Measurements from ENCODE around the gene TMEM151B. TPM values are rescaled to one million over a fixed set of nuclear protein-coding genes. Genes with fewer than 3 reads are reported as not detected.

The TMEM151B gene
- total and polyA plus RNA-seq, 2 of the 13 experiments (the other 11 are each of a cell fraction or from before 2014, with no cell fraction given): not detected

GRCh38 chr6:44300292-44300823 is 30.1 kb downstream of the TMEM151B start:
- in situ Hi-C loops (cut with HindIII; ENCODE audit: extremely low pct_ligation_motif_present, low pct_unique_long_range_greater_than_20kb): no loop called here
- H3K4me2 ChIP-seq (ENCODE audit: low read depth, low read length): no peak overlapping the region
- POLR2A ChIA-PET: interaction anchor here (0.5 kb wide), 1 partner anchor 595 kb away, joined by 3 read pairs; no protein-coding TSS in a partner anchor
- no TSS peak for BruUV-seq (replicated peaks)
- H3K79me2 ChIP-seq (ENCODE audit: insufficient read depth, low read length): no peaks in the 10 kb centered on the region
- no peaks in the 10 kb centered on the region for H3K4me1 ChIP-seq (ENCODE audit: insufficient read depth, low read length)
- no peak for FAIRE-seq
- TF ChIP-seq ZSCAN9 (CRISPR knock-in tag; IDR thresholded peaks at IDR 0.05; ENCODE audit: borderline replicate concordance) (no peak), HNRNPUL1 (IDR thresholded peaks at IDR 0.05; ENCODE audit: low read depth, low read length) (no peak), BCL3 (CRISPR knock-in tag; IDR thresholded peaks at IDR 0.05) (no peak), CREB1 (IDR thresholded peaks at IDR 0.05) (no peak), CREB1 (CRISPR knock-in tag; IDR thresholded peaks at IDR 0.05) (no peak), NFE2 (CRISPR knock-in tag; IDR thresholded peaks at IDR 0.05) (no peak), CREM (IDR thresholded peaks at IDR 0.05) (no peak), CREM (CRISPR knock-in tag; IDR thresholded peaks at IDR 0.05) (no peak), HNRNPLL (IDR thresholded peaks at IDR 0.05; ENCODE audit: low read depth, low read length, poor library complexity, severe bottlenecking) (no peak), RFXAP (CRISPR knock-in tag; IDR thresholded peaks at IDR 0.05; ENCODE audit: borderline replicate concordance) (no peak), BRD4 (CRISPR knock-in tag; IDR thresholded peaks at IDR 0.05) (no peak), ARNT (IDR thresholded peaks at IDR 0.05) (no peak), ZNF34 (CRISPR knock-in tag; IDR thresholded peaks at IDR 0.05; ENCODE audit: borderline replicate concordance) (no peak), HOXA7 (CRISPR knock-in tag; IDR thresholded peaks at IDR 0.05) (no peak), GATAD2A (CRISPR knock-in tag; IDR thresholded peaks at IDR 0.05) (no peak), YEATS2 (CRISPR knock-in tag; IDR thresholded peaks at IDR 0.05; ENCODE audit: borderline replicate concordance) (no peak), SRSF1 (optimal IDR thresholded peaks at IDR 0.05; ENCODE audit: low read depth, low read length) (no peak), ZSCAN31 (CRISPR knock-in tag; IDR thresholded peaks at IDR 0.05; ENCODE audit: low read depth) (no peak)
- TF ChIP-seq, protein P1, sequence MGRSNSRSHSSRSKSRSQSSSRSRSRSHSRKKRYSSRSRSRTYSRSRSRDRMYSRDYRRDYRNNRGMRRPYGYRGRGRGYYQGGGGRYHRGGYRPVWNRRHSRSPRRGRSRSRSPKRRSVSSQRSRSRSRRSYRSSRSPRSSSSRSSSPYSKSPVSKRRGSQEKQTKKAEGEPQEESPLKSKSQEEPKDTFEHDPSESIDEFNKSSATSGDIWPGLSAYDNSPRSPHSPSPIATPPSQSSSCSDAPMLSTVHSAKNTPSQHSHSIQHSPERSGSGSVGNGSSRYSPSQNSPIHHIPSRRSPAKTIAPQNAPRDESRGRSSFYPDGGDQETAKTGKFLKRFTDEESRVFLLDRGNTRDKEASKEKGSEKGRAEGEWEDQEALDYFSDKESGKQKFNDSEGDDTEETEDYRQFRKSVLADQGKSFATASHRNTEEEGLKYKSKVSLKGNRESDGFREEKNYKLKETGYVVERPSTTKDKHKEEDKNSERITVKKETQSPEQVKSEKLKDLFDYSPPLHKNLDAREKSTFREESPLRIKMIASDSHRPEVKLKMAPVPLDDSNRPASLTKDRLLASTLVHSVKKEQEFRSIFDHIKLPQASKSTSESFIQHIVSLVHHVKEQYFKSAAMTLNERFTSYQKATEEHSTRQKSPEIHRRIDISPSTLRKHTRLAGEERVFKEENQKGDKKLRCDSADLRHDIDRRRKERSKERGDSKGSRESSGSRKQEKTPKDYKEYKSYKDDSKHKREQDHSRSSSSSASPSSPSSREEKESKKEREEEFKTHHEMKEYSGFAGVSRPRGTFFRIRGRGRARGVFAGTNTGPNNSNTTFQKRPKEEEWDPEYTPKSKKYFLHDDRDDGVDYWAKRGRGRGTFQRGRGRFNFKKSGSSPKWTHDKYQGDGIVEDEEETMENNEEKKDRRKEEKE (IDR thresholded peaks at IDR 0.05): no peak
- TF ChIP-seq, protein P2, sequence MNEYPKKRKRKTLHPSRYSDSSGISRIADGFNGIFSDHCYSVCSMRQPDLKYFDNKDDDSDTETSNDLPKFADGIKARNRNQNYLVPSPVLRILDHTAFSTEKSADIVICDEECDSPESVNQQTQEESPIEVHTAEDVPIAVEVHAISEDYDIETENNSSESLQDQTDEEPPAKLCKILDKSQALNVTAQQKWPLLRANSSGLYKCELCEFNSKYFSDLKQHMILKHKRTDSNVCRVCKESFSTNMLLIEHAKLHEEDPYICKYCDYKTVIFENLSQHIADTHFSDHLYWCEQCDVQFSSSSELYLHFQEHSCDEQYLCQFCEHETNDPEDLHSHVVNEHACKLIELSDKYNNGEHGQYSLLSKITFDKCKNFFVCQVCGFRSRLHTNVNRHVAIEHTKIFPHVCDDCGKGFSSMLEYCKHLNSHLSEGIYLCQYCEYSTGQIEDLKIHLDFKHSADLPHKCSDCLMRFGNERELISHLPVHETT (CRISPR knock-in tag; conservative IDR thresholded peaks at IDR 0.05): no peak
- TF ChIP-seq, protein P3, sequence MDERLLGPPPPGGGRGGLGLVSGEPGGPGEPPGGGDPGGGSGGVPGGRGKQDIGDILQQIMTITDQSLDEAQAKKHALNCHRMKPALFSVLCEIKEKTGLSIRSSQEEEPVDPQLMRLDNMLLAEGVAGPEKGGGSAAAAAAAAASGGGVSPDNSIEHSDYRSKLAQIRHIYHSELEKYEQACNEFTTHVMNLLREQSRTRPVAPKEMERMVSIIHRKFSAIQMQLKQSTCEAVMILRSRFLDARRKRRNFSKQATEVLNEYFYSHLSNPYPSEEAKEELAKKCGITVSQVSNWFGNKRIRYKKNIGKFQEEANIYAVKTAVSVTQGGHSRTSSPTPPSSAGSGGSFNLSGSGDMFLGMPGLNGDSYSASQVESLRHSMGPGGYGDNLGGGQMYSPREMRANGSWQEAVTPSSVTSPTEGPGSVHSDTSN (CRISPR knock-in tag; IDR thresholded peaks at IDR 0.05): no peak
- no peak overlapping the region for H3K27ac ChIP-seq (ENCODE audit: extremely low read length, insufficient read depth, low read length)
- H3K9me3 ChIP-seq (ENCODE audit: low read length): no peaks in the 10 kb centered on the region
- H4K20me1 ChIP-seq (ENCODE audit: insufficient read depth, low read length): no peaks in the 10 kb centered on the region
- DNase-seq (ENCODE audit: low spot score): no peak
- WGBS (ENCODE audit: low lambda C conversion rate): 86% methylated on average over 7 of the region's 7 CpGs
- H3K9ac ChIP-seq (ENCODE audit: insufficient read depth, low read depth, low read length): no peak overlapping the region
- CTCF ChIA-PET (ENCODE audit: low intra/inter-chr PET ratio, low total read pairs): no interaction called here
- H3K36me3 ChIP-seq (replicated peaks in 1 of 2; ENCODE audit: control insufficient read depth in 1 of 2, insufficient read depth in 2 of 2, low read length in 2 of 2): peaks cover 38 to 42% of the 10 kb centered on the region in 2 experiments
- no peak for ATAC-seq
- intact Hi-C loops (cut with micrococcal nuclease; ENCODE audit: unreplicated experiment): no loop called here
- H3K4me3 ChIP-seq (replicated peaks in 1 of 3; ENCODE audit: insufficient read depth in 1 of 3, low read depth in 2 of 3, low read length in 3 of 3): no peak overlapping the region
- peaks cover 0 to 6% of the 10 kb centered on the region in 2 experiments; a peak in 1 of 5 replicates for H3K27me3 ChIP-seq (ENCODE audit: control insufficient read depth in 1 of 2, insufficient read depth in 2 of 2, low read length in 2 of 2)
- no peak overlapping the region for H2AFZ ChIP-seq (ENCODE audit: low read length)

Measured in HepG2 (cell line).